SK-N-SH (cell line): ENCODE results near the gene RAB3IP. TPM values are rescaled to one million over a fixed set of nuclear protein-coding genes. Genes with fewer than 3 reads are reported as not detected.

Source experiments
- CTCF ChIA-PET: fragments of 300-600, 350-600 bp; formaldehyde crosslinking; extraction: SDS; loops from one replicate; lab custom pipeline; 2021; lab: Yijun Ruan, JAX
- POLR2A ChIA-PET: fragments of 350-600 bp; sonication (Branson Sonifier 250); formaldehyde crosslinking; extraction: SDS; loops from one replicate; lab custom pipeline; 2020; ENCODE audit warnings: antibody characterized with exemption, inconsistent platforms; lab: Yijun Ruan, JAX
- DNase-seq: peaks from one replicate; pipeline ENCODE4 v3.0.0; 2012
- H2AFZ ChIP-seq: fragments of 200-600 bp; sonication (generic); 2 replicates; pipeline ENCODE4 v1.8.1; 2016; ENCODE audit warnings: antibody characterized with exemption, mild to moderate bottlenecking, low read depth
- H3F3A ChIP-seq: fragments of 200-600 bp; sonication (generic); replicated peaks from 2 replicates; pipeline ENCODE3; 2016; ENCODE audit warnings: antibody characterized with exemption, mild to moderate bottlenecking; ENCODE audit not compliant: insufficient read depth
- H3K27ac ChIP-seq, 2 experiments: fragments of 200-500 bp in 1 of 2; fragments of 200-600 bp in 1 of 2; sonication (Bioruptor generic) in 1 of 2; sonication (generic), shearing (Covaris generic) in 1 of 2; 2 replicates each; pipeline versions ENCODE4 v1.5.1 to v1.6.1; 2014 to 2016; ENCODE audit warnings: low read depth in 2 of 2, inconsistent platforms in 1 of 2, low read length in 1 of 2, mild to moderate bottlenecking in 1 of 2, mixed read lengths in 1 of 2
- H3K27me3 ChIP-seq: fragments of 200-600 bp; sonication (generic), shearing (Covaris generic); 2 replicates; pipeline ENCODE4 v1.6.1; 2016; ENCODE audit warnings: mixed run types; ENCODE audit not compliant: insufficient read depth
- H3K36me3 ChIP-seq, 2 experiments: fragments of 200-500 bp in 1 of 2; fragments of 200-600 bp in 1 of 2; sonication (Bioruptor generic) in 1 of 2; sonication (generic) in 1 of 2; replicated peaks in 1 of 2; 2 replicates each; pipeline versions ENCODE3 to v1.5.1; 2014 to 2016; ENCODE audit warnings: low read length in 1 of 2, mild to moderate bottlenecking in 1 of 2; ENCODE audit not compliant: insufficient read depth in 2 of 2, control insufficient read depth in 1 of 2
- H3K4me1 ChIP-seq, 2 experiments: fragments of 200-500 bp in 1 of 2; fragments of 200-600 bp in 1 of 2; sonication (Bioruptor generic) in 1 of 2; sonication (generic), shearing (Covaris generic) in 1 of 2; 2 replicates each; pipeline versions ENCODE4 v1.5.1 to v1.6.1; 2014 to 2016; ENCODE audit warnings: low read depth in 1 of 2, low read length in 1 of 2, mixed run types in 1 of 2; ENCODE audit not compliant: insufficient read depth in 2 of 2, control insufficient read depth in 1 of 2
- H3K4me2 ChIP-seq: fragments of 200-600 bp; sonication (generic), shearing (Covaris generic); 2 replicates; pipeline ENCODE4 v1.6.1; 2017; ENCODE audit warnings: mixed run types
- H3K4me3 ChIP-seq, 2 experiments: fragments of 200-500 bp in 1 of 2; fragments of 200-600 bp in 1 of 2; sonication (Bioruptor generic) in 1 of 2; sonication (generic), shearing (Covaris generic) in 1 of 2; 2 replicates each; pipeline versions ENCODE4 v1.5.1 to v1.8.1; 2014 to 2016; ENCODE audit warnings: low read depth in 2 of 2, inconsistent platforms in 1 of 2, low read length in 1 of 2, mild to moderate bottlenecking in 1 of 2, mixed read lengths in 1 of 2, moderate library complexity in 1 of 2
- H3K79me2 ChIP-seq: fragments of 200-600 bp; sonication (generic); 2 replicates; pipeline ENCODE4 v1.8.1; 2017; ENCODE audit warnings: mild to moderate bottlenecking; ENCODE audit not compliant: insufficient read depth
- H3K9ac ChIP-seq: fragments of 200-600 bp; sonication (generic); 2 replicates; pipeline ENCODE4 v1.6.1; 2017; ENCODE audit warnings: mixed run types
- H3K9me2 ChIP-seq: fragments of 200-600 bp; sonication (generic); 2 replicates; pipeline ENCODE4 v1.6.1; 2017; ENCODE audit warnings: mixed run types
- H3K9me3 ChIP-seq: fragments of 200-600 bp; sonication (generic); 2 replicates; pipeline ENCODE4 v1.6.1; 2017; ENCODE audit warnings: mixed run types, mild to moderate bottlenecking, moderate library complexity
- H4K20me1 ChIP-seq: fragments of 200-600 bp; sonication (generic); 2 replicates; pipeline ENCODE4 v1.6.1; 2017; ENCODE audit warnings: mild to moderate bottlenecking, mixed run types; ENCODE audit not compliant: insufficient read depth
- EZH2phosphoT487 ChIP-seq: fragments of 200-600 bp; sonication (generic); IDR thresholded peaks from 2 replicates; pipeline ENCODE4 v1.6.1; 2017; ENCODE audit warnings: low read depth, mixed run types, mild to moderate bottlenecking, antibody characterized with exemption, moderate library complexity, borderline replicate concordance
- FOSL2 ChIP-seq: IDR thresholded peaks from 2 replicates; pipeline ENCODE4 v1.4.0; 2012; ENCODE audit warnings: low read depth, mild to moderate bottlenecking, moderate library complexity, borderline replicate concordance
- FOXM1 ChIP-seq: IDR thresholded peaks from 2 replicates; pipeline ENCODE4 v1.4.0; 2012; ENCODE audit warnings: low read depth, mild to moderate bottlenecking
- MEF2A ChIP-seq: IDR thresholded peaks from 2 replicates; pipeline ENCODE4 v1.4.0; 2012; ENCODE audit warnings: low read depth, borderline replicate concordance
- MXI1 ChIP-seq: IDR thresholded peaks from 2 replicates; pipeline ENCODE4 v1.6.1; 2012; ENCODE audit warnings: mild to moderate bottlenecking, low read depth, low read length, improper control_type of control experiment
- NFIC ChIP-seq: IDR thresholded peaks from 2 replicates; pipeline ENCODE4 v1.4.0; 2012; ENCODE audit warnings: borderline replicate concordance
- NRF1 ChIP-seq: IDR thresholded peaks from 2 replicates; pipeline ENCODE4 v1.6.1; 2012; ENCODE audit warnings: low read depth, mild to moderate bottlenecking, low read length
- RFX5 ChIP-seq: IDR thresholded peaks from 2 replicates; pipeline ENCODE4 v1.6.1; 2012; ENCODE audit warnings: mild to moderate bottlenecking, improper control_type of control experiment, low read length
- RXRA ChIP-seq: IDR thresholded peaks from 2 replicates; pipeline ENCODE4 v1.4.0; 2012; ENCODE audit warnings: low read depth, mild to moderate bottlenecking, borderline replicate concordance
- TAF1 ChIP-seq: IDR thresholded peaks from 2 replicates; pipeline ENCODE4 v1.6.1; 2012; ENCODE audit warnings: low read depth, mild to moderate bottlenecking, low read length, moderate library complexity, borderline replicate concordance
- TEAD4 ChIP-seq: IDR thresholded peaks from 2 replicates; pipeline ENCODE4 v1.4.0; 2012; ENCODE audit warnings: mild to moderate bottlenecking, borderline replicate concordance; ENCODE audit not compliant: insufficient read depth
- YY1 ChIP-seq: IDR thresholded peaks from 2 replicates; pipeline ENCODE4 v1.4.0; 2012; ENCODE audit warnings: low read depth, mild to moderate bottlenecking
- WGBS: methylation state at CpG from one replicate; pipeline ENCODE4 v1.1.6; 2017; ENCODE audit warnings: low lambda C conversion rate; 5-methylcytosine and 5-hydroxymethylcytosine counted together
- polyA plus RNA-seq, 3 experiments: library from polyadenylated mRNA; depleted of rRNA; stranded (reverse); fragments of >200 nt; gene quantifications; 2 replicates each; pipeline ENCODE4 v1.2.3, GENCODE V29; 2012
- TF ChIP-seq, protein P1 (sequence below): fragments of 150-350 bp; IDR thresholded peaks from 2 replicates; pipeline ENCODE4 v1.6.1; 2016; ENCODE audit warnings: mild to moderate bottlenecking, low read depth, low read length
- TF ChIP-seq, protein P2 (sequence below): IDR thresholded peaks from 2 replicates; pipeline ENCODE4 v1.4.0; 2012; ENCODE audit warnings: low read depth
- TF ChIP-seq, protein P3 (sequence below): fragments of 200-600 bp; sonication (generic); IDR thresholded peaks from 2 replicates; pipeline ENCODE4 v1.6.1; 2017; ENCODE audit warnings: antibody characterized with exemption, mild to moderate bottlenecking, moderate library complexity
- TF ChIP-seq, protein P4 (sequence below): IDR thresholded peaks from 2 replicates; pipeline ENCODE4 v1.6.1; 2012; ENCODE audit warnings: mild to moderate bottlenecking, low read depth, low read length, moderate library complexity
- TF ChIP-seq, protein P5 (sequence below): IDR thresholded peaks from 2 replicates; pipeline ENCODE4 v1.4.0; 2012; ENCODE audit warnings: low read depth, borderline replicate concordance

Gene RAB3IP
- polyA plus RNA-seq, 1 of the 3 experiments (the other 2 are of a cell fraction): 5.4 TPM

DNA sequence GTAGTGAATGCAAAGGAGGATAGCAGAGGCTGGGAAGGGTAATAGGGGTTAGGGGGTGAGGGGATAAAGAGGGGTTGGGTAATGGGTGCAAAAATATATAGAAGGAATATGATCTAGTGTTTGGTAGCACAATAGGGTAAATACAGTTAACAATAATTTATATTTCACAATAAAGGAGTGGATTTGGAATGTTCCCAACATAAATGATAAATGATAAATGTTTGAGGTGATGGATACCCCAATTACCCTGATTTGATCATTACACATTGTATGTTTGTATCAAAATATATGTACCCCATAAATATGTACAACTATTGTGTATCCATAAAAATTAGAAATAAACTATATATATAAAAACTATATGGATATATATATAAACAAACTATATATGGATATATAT is 85.4 kb downstream of the RAB3IP start (continued):
- TF ChIP-seq FOXM1 (no peak), EZH2phosphoT487 (no peak), MEF2A (no peak), YY1 (no peak), FOSL2 (no peak), NRF1 (no peak)
- TF ChIP-seq, protein P1, sequence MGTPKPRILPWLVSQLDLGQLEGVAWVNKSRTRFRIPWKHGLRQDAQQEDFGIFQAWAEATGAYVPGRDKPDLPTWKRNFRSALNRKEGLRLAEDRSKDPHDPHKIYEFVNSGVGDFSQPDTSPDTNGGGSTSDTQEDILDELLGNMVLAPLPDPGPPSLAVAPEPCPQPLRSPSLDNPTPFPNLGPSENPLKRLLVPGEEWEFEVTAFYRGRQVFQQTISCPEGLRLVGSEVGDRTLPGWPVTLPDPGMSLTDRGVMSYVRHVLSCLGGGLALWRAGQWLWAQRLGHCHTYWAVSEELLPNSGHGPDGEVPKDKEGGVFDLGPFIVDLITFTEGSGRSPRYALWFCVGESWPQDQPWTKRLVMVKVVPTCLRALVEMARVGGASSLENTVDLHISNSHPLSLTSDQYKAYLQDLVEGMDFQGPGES: no peak
- TF ChIP-seq, protein P2, sequence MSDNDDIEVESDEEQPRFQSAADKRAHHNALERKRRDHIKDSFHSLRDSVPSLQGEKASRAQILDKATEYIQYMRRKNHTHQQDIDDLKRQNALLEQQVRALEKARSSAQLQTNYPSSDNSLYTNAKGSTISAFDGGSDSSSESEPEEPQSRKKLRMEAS: no peak

DNA sequence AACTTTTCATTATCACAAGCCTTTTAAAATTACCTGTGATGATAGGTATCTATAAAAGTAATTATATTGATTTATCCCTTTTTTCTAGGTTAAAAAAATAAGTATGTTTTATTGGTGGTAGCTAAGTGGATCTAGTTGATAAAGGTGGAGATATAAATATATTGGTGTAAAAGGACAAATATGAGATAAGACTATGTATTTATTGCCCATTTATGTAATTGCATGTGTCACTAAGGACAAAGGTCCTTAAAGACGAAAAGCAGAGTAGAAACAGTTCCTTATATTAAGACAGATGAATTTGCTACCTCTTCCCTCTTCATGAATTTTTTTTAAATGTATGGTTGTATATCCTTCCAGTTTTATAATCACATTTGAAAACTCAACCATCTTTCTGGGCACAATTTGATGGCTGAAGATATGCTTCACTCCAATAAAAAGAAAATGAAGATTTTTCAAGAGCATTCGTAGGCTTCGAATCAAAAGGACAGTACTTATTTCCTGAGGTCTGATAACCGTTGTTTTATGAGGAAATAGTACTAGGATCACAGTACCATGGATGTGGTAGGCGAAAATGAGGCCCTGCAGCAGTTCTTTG is 86.4 kb downstream of the RAB3IP start, which contains the start of gene MYRFL:
MYRFL (plus strand) TSS at position 262 of the 595 bp plus-strand sequence; CDS start at position 553, 291 bp downstream.
- Histone ChIP-seq H3K27me3 (no peaks in the 10 kb centered on the region; the same call in 1 of the 2 replicates), H3K4me3 (no peak within 1 kb of the TSS), H3K36me3 (no peaks in the 10 kb centered on the region), H3K4me2 (no peak within 1 kb of the TSS), H3K27ac (no peak within 1 kb of the TSS), H3F3A (peaks cover 5% of the 10 kb centered on the region), H3K9me2 (no peaks in the 10 kb centered on the region), H4K20me1 (no peaks in the 10 kb centered on the region), H3K9ac (no peak within 1 kb of the TSS), H2AFZ (no peak within 1 kb of the TSS), H3K9me3 (no peaks in the 10 kb centered on the region), H3K79me2 (no peaks in the 10 kb centered on the region), H3K4me1 (peaks cover 3 to 13% of the 10 kb centered on the region in 2 experiments; a peak in 3 of 4 replicates)
- CTCF ChIA-PET: no interaction called here
- DNase-seq: no peak
- POLR2A ChIA-PET: no interaction called here
- 73% methylated on average over 5 of the region's 5 CpGs for WGBS
- TF ChIP-seq TEAD4 (no peak), NFIC (no peak)
- TF ChIP-seq, protein P3, sequence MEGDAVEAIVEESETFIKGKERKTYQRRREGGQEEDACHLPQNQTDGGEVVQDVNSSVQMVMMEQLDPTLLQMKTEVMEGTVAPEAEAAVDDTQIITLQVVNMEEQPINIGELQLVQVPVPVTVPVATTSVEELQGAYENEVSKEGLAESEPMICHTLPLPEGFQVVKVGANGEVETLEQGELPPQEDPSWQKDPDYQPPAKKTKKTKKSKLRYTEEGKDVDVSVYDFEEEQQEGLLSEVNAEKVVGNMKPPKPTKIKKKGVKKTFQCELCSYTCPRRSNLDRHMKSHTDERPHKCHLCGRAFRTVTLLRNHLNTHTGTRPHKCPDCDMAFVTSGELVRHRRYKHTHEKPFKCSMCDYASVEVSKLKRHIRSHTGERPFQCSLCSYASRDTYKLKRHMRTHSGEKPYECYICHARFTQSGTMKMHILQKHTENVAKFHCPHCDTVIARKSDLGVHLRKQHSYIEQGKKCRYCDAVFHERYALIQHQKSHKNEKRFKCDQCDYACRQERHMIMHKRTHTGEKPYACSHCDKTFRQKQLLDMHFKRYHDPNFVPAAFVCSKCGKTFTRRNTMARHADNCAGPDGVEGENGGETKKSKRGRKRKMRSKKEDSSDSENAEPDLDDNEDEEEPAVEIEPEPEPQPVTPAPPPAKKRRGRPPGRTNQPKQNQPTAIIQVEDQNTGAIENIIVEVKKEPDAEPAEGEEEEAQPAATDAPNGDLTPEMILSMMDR: no peak

DNA sequence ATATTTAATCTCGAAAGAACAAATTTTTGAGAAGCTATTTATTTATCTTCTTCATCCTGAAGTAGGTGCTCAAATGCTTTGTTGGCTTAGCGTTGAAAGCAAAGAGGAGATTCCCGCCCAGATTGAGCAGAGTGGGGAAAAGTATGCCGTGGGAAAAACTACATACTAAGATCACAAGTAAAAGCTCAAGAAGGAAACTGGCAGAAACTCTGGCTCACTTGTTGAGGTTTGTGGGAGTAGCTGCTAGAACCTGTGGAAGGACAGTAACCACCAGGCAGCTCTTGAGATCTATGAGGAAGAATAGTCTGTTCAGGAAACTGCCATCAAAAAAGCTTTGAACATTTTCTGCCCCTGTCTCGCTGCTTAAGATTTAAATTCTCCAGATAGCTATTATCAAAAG is 90.2 kb downstream of the RAB3IP start:
- Histone ChIP-seq H3K27me3 (no peaks in the 10 kb centered on the region; the same call in 1 of the 2 replicates), H3F3A (no peaks in the 10 kb centered on the region), H3K4me2 (no peak overlapping the region), H2AFZ (no peak overlapping the region), H4K20me1 (no peaks in the 10 kb centered on the region), H3K9me3 (no peaks in the 10 kb centered on the region), H3K79me2 (no peaks in the 10 kb centered on the region), H3K36me3 (no peaks in the 10 kb centered on the region), H3K9ac (no peak overlapping the region), H3K9me2 (no peaks in the 10 kb centered on the region), H3K4me1 (no peaks in the 10 kb centered on the region), H3K4me3 (no peak overlapping the region), H3K27ac (no peak overlapping the region)
- DNase-seq: no peak
- ChIA-PET POLR2A (no interaction called here), CTCF (interaction anchor here (0.9 to 1.0 kb wide), 2 partner anchors 17 to 876 kb away, joined by 3 to 4 read pairs; no protein-coding TSS in a partner anchor)
- WGBS: 59% methylated on average over 5 of the region's 5 CpGs
- TF ChIP-seq RFX5 (no peak), NFIC (no peak), FOSL2 (no peak), MXI1 (no peak), TAF1 (no peak), YY1 (no peak), RXRA (no peak)
- TF ChIP-seq, protein P2: no peak
- TF ChIP-seq, protein P4, sequence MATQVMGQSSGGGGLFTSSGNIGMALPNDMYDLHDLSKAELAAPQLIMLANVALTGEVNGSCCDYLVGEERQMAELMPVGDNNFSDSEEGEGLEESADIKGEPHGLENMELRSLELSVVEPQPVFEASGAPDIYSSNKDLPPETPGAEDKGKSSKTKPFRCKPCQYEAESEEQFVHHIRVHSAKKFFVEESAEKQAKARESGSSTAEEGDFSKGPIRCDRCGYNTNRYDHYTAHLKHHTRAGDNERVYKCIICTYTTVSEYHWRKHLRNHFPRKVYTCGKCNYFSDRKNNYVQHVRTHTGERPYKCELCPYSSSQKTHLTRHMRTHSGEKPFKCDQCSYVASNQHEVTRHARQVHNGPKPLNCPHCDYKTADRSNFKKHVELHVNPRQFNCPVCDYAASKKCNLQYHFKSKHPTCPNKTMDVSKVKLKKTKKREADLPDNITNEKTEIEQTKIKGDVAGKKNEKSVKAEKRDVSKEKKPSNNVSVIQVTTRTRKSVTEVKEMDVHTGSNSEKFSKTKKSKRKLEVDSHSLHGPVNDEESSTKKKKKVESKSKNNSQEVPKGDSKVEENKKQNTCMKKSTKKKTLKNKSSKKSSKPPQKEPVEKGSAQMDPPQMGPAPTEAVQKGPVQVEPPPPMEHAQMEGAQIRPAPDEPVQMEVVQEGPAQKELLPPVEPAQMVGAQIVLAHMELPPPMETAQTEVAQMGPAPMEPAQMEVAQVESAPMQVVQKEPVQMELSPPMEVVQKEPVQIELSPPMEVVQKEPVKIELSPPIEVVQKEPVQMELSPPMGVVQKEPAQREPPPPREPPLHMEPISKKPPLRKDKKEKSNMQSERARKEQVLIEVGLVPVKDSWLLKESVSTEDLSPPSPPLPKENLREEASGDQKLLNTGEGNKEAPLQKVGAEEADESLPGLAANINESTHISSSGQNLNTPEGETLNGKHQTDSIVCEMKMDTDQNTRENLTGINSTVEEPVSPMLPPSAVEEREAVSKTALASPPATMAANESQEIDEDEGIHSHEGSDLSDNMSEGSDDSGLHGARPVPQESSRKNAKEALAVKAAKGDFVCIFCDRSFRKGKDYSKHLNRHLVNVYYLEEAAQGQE: no peak
- TF ChIP-seq, protein P5, sequence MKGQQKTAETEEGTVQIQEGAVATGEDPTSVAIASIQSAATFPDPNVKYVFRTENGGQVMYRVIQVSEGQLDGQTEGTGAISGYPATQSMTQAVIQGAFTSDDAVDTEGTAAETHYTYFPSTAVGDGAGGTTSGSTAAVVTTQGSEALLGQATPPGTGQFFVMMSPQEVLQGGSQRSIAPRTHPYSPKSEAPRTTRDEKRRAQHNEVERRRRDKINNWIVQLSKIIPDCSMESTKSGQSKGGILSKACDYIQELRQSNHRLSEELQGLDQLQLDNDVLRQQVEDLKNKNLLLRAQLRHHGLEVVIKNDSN: no peak
